HG03442 (cell line): ENCODE data around the gene PRICKLE2.
A peak's percentile ranks its signal among the peaks of the same experiment; 100 is the strongest.

Experiments
- ATAC-seq: cut with Tn5 transposase; IDR thresholded peaks from one replicate; pipeline ENCODE4 v1.9.1; 2021; ENCODE audit warnings: mild to moderate bottlenecking, moderate library complexity; ENCODE audit not compliant: unreplicated experiment

PRICKLE2 gene

DNA sequence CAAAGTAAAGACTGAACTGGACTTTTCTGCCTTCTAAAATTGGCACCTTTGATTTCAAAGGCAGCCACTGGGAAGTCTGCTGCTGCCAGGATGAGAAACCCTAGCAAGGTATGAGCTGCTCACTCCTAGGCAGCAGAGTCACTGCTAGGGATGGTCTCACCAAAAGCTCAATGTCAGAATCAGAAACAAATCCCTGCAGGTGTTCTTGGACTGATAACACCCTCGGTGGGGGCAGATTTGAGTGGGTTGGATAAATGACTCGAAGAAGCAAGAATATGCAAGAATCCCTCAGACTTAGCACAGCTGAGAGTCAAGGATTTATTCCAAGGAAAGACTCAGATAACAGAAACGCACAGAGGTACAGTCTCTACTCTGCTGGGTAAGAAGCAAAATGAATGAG lies 90.4 kb downstream of the PRICKLE2 start:
- no peak for ATAC-seq

DNA sequence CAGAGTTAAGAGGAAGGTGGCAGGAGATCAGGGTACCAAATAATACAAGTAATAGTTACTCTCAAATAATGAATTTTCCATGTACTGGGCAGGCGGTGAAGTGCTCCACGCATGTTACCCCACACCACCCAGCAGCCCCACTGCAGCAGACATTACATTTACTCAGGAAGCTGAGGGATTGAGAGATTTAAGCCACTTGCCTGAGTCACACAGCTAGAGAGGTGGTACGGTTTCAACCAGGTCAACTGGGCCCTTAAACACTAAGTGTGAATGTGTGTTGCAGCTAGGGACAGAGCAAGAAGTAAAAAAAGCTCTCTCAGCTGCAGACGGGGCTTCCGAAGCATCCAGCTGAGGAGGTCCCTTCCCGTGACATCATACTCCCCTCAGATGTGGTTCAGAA lies 91.3 kb downstream of the PRICKLE2 start:
- no peak for ATAC-seq

DNA sequence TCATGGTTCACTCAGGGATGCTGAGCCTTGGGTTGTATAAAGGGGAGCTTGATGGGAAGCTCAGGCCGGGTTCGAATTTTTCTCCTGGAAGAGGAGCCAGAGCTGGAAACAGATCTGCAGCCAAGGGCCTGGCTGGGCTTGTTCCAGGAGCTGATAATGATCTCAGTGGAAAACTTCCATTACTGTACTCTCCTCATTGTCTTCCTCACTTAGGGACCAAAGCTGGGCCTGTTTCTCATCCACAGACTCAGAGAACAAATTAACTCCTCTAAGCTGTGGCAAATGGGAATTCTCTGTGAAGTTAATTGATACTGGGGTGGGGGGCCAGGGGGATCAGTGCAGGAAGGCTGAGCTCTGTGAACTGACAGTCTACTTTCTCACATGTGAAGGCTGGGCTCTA lies 92.0 kb downstream of the PRICKLE2 start:
- no peak for ATAC-seq

DNA sequence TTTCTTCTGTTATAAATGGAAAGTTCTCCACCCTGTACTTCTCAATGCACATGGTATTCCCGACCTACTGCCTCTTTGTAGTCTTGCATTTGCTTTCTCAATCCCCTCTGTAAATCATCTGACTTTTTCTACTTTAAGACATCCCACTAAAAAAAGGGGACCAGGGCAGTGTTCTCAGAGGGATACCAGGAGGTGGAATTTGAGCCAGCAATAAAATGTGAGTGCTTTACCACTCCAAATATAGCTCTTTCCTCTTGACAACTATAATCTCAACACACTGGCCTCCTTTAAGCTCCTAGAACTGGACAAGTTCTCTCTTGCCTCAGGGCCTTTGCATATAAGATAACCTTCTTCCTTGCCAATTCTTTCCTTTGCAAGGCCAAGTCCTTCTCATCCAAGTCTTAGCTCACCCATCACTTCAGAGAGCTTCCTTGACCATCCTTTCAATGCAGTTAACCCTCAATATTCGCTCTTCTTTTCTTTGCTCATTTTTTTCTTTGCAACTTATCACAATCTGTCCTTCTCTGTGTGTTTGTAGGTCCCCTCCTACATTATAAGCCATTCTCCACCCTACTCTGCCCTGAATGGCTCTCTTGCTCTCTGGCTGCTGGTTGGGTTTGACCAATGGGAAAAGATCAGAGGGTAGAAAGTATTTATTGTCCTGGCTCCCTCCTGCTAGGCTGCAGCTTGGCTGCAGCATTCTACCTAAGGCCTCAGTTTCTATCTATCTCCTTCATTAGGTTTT lies 93.4 kb downstream of the PRICKLE2 start:
- no peak for ATAC-seq

DNA sequence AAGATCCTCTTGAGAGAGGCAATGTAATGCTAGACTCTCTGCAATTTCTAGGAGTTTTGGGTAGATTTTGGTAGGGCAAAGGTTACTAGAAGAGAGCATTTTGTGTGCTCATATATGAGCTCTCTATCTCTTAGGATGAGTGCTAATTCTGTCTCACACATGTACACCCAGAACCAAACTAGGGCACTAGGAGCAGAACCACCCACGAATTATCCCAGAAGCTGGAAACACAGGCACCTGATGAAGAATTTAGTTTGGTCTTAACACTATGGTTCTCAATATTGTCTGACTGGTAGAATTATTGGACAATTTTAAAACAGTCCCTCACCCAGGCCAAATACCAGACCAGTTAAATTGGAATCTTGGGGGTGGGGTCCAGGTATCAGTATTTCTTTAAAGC lies 94.8 kb downstream of the PRICKLE2 start:
- ATAC-seq, result no peak

DNA sequence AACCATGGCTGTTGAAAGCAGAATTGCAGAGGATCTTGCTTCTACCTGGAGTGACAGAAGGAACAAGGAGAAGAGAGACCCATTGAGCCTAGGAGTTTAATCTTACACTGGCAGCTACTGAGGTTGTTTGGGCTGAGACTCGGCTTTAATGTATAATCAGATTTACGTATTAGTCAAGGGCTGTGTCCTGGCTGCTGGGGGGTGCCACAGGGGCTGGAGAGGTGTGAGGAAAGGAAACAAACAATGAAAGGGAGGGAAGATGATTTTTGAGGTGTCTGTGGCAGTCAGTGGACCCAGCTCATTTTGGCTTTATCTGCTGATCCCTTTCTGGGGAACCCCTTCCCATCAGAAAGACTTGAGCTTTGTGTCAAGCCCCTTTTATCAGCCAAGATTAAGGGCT lies 95.7 kb downstream of the PRICKLE2 start:
- ATAC-seq, result no peak

DNA sequence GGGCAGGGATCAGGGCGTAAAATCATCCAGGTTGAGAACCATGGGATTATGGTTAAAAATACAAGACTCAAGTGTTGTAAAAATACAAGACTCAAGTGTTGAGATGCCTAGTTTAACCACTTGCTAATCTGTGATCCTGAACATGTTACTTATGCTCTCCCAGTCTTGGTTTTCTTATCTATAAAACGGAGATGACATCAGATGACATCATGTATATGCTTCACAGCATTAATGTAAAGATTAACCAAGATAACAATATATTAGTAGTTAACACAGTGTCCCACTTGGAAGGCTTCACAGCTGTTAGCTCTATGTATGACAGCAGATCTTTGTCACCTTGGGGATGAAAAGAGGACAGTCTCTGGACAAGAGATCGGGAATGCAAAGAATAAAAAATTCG lies 96.2 kb downstream of the PRICKLE2 start:
- no peak for ATAC-seq

DNA sequence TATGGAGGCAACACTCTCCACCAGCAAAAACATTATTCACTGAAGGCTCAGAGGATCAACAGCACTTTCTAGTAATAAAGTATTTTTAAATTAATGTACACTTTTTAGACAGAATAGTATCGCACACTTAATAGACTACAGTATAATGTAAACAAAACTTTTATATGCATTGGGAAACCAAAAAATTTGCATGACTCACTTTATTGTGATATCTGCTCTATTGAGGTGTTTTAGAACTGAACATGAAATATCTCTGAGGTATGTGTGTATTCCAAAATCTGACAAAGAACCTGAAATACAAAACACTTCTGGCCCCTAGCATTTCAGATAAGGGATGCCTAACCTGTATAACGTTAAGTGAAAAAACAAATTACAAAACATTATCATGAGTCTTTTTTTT lies 99.7 kb downstream of the PRICKLE2 start:
- no peak for ATAC-seq

DNA sequence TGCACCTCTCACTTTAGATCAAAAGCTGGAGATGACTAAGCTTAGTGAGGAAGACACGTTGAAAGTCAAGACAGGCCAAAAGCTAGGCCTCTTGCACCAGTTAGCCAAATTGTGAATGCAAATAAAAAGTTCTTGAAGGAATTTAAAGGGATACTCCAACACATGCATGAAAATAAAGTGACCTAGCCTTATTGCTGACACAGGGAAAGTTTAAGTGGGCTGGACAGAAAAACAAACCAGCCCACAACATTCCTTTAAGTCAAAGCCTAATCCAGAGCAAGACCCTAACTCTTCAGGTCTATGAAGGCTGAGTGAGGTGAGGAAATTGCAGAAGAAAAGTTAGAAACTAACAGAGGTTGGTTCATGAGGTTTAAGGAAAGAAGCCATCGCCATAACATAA lies 101.3 kb downstream of the PRICKLE2 start:
- no peak for ATAC-seq

DNA sequence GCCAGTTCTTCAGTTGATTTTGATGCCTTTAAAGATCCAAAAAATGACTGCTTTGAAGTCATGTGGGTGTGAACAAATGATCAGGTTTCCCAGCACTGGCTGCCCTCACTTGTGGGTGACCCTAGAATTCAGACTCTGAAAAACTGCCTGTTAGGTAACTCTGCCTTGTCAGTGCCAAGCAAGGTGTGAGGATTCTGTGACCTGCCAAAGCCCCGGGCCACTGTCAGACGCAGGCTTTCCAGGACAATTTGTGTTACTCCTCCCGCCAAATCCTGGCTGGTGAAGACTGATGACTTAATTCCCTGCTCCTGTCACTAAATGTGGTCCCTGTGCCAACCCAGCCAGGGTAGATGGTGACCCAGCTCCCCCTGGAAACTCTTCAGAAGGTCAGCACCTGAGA lies 102.8 kb downstream of the PRICKLE2 start:
- no peak for ATAC-seq

DNA sequence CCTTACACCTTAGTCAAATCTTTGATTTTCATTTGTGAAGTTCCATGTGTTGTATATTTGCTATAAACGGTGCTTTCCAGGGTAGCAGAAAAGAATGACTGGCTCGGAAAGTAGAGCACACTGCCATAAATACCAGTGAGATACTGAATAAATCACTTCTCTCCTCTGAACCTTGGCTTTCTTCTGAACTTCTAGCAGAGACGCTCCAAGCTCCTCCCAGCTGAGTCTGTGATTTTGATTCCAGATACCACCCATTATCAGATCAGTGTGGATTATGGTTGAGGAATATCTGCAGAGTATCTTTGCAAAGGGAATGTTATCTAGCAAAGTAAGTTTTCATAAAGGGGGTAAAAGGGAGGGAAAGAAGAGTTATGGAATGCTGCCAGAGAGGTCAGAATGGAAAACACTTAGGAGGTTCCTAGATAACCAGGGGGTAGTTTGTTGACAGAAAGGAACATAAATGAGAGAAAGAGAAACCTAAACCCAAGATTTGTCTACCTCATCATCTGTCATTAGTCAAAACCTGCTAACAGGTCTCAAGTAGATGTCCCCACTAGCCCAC lies 103.4 kb downstream of the PRICKLE2 start:
- ATAC-seq, result no peak

DNA sequence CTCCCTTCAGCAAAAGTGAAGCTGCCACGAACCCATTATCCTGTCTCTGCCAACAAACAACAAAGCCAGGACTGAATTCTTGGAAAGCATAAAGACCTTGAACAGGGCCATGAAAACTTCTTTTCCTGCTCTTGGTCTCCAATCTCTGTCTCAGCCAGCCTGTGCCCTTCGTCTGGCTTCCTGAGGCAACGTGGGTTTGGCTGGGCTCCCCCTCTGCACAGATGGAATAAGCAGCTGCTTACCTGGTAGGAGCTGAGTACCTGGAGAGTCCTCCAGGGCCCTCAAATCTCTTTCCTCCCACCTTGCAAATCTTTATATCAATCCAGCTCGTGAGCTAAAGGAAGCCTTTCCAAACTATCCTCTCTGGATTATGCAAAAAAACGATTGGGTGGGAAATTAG lies 104.4 kb downstream of the PRICKLE2 start:
- ATAC-seq, result no peak

DNA sequence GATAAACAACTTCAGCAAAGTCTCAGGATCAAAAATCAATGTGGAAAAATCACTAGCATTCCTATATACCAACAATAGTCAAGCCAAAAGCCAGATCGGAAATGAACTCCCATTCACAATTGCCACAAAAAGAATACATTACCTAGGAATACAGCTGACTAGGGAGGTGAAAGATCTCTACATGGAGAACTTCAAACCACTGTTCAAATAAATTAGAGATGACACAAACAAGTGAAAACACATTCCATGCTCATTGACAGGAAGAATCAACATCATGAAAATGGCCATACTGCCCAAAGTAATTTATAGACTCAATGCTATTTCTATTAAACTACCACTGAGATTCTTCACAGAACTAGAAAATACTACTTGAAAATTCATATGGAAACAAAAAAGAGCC lies 107.8 kb downstream of the PRICKLE2 start:
- ATAC-seq, result no peak

DNA sequence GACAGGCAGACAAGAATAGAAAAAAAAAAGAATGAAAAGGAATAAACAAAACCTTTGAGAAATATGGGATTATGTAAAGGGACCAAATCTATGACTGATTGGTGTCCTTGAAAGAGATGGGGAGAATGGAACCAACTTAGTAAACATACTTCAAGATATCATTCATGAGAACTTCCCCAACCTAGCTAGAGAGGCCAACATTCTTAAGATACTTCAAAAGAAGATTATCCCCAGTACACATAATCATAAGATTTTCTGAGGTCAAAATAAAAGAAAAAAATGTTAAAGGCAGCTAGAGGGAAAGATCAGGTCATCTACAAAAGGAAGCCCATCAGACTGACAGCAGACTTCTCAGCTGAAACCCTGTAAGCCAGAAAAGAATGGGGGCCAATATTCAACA lies 110.6 kb downstream of the PRICKLE2 start:
- ATAC-seq, result no peak

DNA sequence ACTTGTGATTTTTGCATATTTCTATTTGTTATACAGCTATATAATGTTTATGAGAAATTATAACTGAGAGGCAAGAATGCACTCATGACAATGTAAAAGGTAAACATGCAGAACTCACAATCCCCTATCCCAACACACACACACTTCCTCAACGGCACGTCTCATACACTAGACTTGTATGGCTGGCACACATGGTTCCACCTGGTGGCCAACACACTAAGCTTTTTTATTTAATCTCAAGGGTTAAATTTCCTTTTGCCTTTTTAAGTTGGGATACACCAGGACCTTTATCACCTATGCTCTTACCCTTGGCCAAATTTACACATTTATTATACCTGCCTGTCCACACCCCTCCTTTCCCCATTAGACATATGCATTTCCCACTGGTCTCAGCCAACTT lies 113.4 kb downstream of the PRICKLE2 start:
- no peak for ATAC-seq

DNA sequence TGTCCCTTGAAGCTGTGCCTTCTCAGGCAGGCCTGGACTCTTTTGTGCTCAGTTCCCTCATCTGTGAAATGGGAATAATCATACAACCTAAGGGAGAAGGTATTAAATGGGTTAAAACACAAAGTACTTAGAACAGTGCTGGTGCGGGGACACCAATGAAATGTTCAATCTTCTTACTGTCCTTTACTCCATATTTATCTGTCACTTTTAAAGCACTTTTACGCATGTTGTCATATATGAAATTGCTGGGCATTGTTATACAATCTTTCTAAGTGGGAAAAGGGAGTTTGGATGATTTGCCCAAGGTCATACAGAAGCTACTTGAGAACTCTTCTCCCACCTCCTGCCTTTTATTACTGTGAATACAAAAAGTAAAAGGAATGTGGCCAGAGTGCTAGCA lies 114.2 kb downstream of the PRICKLE2 start:
- no peak for ATAC-seq

DNA sequence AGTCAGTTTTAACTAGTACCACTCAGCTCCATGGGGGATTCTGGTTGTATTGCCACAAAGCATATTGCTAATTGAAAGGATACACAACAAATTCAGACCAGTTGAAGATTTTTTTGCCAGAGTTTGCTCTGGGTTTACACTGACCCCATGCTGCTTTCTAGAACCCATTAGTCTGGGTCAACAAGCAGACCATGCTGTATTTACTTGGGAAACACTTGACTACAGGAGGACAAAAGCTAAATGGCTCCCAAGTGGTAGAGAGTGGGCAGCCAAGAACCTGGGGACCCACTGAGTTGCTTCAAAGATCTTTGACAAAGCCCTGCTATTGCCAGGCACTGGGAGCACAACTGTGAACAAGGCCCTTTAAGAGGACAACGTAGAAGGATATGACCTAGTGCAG lies 115.2 kb downstream of the PRICKLE2 start:
- no peak for ATAC-seq

DNA sequence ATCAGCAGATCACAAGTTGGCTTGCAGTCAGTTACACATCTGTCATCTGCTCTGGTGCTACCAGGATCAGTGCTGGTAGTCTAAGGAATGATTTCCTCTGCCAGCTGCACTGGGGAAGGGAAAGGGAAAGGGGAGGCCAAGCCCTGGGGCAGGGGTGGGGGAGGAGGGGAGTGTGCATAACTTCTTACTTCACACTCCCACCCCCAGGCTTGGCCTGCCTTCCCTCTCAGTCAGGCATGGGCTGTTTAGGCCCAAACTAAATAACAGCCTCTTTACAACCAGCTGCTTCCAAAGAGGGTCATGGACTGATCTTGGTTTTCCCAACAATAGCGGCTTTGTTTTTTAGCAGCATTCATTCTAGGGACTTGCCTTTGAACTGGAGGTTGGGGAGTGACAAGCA lies 115.8 kb downstream of the PRICKLE2 start:
- ATAC-seq, result no peak

DNA sequence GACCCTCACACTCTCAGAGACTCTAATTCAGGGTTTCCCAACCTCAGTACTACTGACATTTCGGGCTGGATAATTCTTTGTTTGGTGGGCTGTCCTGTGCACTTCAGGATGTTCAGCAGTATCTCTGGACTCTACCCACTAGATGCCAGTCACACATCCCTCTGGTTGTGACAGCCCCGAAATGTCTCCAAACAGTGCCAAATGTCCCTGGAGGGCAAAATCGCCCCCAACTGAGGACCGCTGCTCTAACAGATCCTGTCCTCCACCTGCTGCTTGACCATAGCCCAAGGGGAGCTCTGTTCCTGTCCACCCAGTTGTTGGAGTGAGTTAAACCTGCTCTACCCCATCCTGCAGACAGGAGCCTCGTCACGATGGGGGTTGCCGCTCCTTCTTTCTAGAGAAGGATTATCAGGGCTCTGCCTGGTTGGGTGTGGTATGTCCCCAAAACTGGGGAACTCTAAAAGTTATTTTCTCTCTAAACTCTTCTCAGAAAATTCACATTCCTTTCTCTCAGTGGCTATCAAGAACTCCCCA lies 116.4 kb downstream of the PRICKLE2 start:
- ATAC-seq, result no peak

DNA sequence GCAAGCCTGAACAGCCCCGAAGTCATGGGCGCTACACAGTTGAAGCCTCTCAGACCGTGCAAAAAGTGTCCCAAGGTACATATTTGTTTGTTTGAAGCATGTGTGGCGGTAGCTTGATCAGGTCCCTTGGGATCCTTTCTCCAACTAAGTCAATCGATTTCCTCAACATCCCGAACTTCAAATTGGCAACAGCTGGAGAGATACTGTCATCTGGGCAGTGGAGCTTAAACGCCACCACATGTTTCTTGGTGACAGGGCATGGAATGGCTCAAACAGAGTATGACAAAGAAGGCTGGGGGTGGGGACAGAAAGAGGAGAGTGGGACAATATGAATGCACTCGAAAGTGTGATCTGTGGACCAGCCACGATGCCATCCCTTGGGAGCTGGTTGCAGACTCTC lies 117.0 kb downstream of the PRICKLE2 start:
- no peak for ATAC-seq

DNA sequence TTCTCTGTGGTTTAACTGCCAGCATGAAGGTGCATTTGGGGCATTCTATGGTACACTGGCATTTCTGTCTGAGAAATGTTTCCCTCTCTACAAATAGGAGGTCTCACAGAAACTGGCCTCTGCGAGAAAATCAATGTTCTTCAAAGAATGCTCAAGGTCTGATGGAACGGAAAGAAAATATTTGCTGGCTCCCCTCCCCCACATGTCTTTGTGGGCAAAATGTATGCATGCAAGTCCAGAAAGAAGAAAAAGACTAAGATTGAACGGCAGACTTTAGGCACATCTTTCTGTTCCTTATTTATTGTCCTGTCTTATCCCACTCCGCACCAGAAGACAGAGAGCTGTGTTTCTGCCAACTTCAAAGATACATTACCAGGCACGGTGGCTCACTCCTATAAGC lies 118.1 kb downstream of the PRICKLE2 start:
- no peak for ATAC-seq

DNA sequence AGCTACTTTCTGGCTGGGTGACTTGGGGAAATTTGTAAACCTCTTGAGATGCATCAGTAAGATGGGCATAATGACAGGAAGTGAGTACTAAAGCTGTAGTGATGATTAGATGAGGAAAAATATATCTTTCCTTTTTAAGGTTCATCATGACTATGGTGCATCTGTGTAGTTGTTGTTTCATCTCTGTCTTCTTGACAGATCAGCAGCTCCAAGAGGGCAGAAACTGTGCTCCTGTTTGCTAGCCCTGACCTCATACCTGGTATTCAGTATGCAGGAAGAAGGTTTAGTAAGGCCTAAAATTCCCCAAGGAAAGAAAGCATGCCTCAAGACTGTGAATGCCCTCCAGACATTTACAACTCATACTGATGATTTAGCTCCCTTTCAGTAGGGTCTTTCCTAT lies 119.5 kb downstream of the PRICKLE2 start:
- no peak for ATAC-seq

DNA sequence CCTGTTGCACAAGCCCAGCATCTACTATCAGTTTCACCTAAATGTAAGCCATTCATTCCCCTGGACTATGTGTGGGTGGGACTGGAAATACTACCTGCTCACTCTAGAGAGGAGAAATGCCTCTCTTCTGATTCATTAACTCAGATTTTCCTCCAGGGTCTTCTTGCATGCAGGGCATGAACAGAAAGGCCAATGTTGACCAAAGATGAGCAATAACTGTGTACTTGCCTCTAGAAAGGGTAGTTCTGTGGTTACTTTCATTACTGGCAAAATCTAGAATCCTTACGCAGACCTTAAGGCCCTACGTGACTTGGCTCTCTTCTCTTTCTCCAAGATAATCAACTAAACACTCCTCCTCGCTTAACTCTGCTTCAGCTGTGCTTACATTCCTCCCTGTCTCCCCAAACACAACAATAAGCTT lies 120.6 kb downstream of the PRICKLE2 start:
- peak; percentile 70 for ATAC-seq
